ENCODE results near the gene RAP1GAP2. TPM values are rescaled to one million over a fixed set of nuclear protein-coding genes. Genes with fewer than 3 reads are reported as not detected.

Gene RAP1GAP2
- total RNA-seq, 3 donors from 2014 or later = 26.6 to 45.3 (median 43.3) TPM

GRCh38 chr17:3006801-3007200 lies 210.6 kb downstream of the RAP1GAP2 start:
- Histone ChIP-seq H3K36me3 (ENCODE audit: low read depth) (no peaks in the 10 kb centered on the region), H3K4me3 (no peak overlapping the region), H3K9me3 (no peaks in the 10 kb centered on the region), H3K4me1 (ENCODE audit: low read depth) (peaks cover 16% of the 10 kb centered on the region)
- DNase-seq (no peak), ATAC-seq (no peak)
- intact Hi-C loops (cut with DNase I, micrococcal nuclease) = no loop called here
- TF ChIP-seq, protein P1, sequence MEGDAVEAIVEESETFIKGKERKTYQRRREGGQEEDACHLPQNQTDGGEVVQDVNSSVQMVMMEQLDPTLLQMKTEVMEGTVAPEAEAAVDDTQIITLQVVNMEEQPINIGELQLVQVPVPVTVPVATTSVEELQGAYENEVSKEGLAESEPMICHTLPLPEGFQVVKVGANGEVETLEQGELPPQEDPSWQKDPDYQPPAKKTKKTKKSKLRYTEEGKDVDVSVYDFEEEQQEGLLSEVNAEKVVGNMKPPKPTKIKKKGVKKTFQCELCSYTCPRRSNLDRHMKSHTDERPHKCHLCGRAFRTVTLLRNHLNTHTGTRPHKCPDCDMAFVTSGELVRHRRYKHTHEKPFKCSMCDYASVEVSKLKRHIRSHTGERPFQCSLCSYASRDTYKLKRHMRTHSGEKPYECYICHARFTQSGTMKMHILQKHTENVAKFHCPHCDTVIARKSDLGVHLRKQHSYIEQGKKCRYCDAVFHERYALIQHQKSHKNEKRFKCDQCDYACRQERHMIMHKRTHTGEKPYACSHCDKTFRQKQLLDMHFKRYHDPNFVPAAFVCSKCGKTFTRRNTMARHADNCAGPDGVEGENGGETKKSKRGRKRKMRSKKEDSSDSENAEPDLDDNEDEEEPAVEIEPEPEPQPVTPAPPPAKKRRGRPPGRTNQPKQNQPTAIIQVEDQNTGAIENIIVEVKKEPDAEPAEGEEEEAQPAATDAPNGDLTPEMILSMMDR (IDR thresholded peaks at IDR 0.05) = no peak

DNA sequence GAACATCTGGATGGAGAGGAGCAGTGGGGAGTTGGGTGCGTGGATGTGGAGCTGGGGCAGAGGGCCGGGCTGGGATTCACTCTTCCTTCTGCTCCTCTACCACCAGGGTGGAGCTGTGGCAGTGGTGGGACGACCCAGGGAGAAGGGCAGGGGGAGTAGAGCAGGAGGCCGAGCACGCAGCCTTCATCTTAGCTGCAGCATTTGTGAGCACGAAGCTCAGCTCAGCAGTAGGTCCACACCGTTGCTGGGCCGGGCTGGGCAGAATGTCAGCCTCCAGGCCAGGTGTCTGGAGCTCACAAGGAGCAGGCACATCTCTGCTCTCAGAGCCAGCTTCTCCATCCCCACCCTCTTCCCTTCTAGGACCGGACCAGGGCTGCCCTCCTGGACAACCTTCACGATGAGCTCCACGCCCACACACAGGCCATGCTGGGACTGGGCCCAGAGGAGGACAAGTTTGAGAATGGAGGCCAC lies 211.4 kb downstream of the RAP1GAP2 start:
- Histone ChIP-seq H3K9me3 (no peaks in the 10 kb centered on the region), H3K4me1 (ENCODE audit: low read depth) (peaks cover 16% of the 10 kb centered on the region), H3K4me3 (no peak overlapping the region), H3K36me3 (ENCODE audit: low read depth) (no peaks in the 10 kb centered on the region)
- TF ChIP-seq, protein P1 (IDR thresholded peaks at IDR 0.05) = no peak
- intact Hi-C loops (cut with DNase I, micrococcal nuclease) = no loop called here
- peak in 1 of 3 donors; percentile 21 for DNase-seq
- no peak for ATAC-seq

GRCh38 chr17:3008336-3009288 lies 212.4 kb downstream of the RAP1GAP2 start:
- no peak for ATAC-seq
- intact Hi-C loops (cut with DNase I, micrococcal nuclease) = no loop called here
- TF ChIP-seq, protein P1 (IDR thresholded peaks at IDR 0.05) = no peak

DNA sequence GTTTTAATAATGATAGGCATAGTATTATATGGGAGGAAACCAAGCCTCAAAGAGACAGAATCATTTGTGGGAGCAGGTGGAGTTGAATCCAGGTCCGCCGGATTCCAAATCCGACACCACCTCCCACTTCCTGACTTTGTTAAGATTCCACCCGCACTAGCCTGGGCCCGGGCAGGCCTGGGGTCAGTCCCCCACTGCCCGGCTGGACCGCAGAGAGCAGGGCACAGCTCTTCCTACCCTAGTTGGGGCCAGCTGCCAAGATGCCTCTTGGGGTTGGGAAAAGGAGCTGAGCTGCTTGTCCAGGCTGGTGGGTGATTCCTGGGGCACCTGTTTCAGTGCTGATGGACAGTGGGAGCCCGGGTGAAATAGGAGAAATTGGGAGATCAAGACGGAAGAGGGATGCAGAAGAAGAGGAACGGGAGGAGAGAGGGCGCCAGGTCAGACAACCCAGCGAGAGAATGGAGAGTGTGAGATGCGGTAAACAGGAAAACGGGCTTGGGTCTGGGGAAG lies 213.2 kb downstream of the RAP1GAP2 start:
- no peak overlapping the region for H3K4me3 ChIP-seq
- no peaks in the 10 kb centered on the region for H3K36me3 ChIP-seq (ENCODE audit: low read depth)
- TF ChIP-seq, protein P1 (IDR thresholded peaks at IDR 0.05) = no peak
- intact Hi-C loops (cut with DNase I, micrococcal nuclease) = no loop called here
- DNase-seq (peak in 1 of 3 donors; percentile 10), ATAC-seq (no peak)
- H3K9me3 ChIP-seq = no peaks in the 10 kb centered on the region
- peaks cover 9% of the 10 kb centered on the region for H3K4me1 ChIP-seq (ENCODE audit: low read depth)

More at GRCh38 chr17:3008336-3009288, 212.4 kb downstream of the RAP1GAP2 start:
- Histone ChIP-seq H3K36me3 (ENCODE audit: low read depth) (no peaks in the 10 kb centered on the region), H3K4me3 (no peak overlapping the region), H3K9me3 (no peaks in the 10 kb centered on the region), H3K4me1 (ENCODE audit: low read depth) (peaks cover 16% of the 10 kb centered on the region)
- DNase-seq = peak in 1 of 3 donors; percentile 17

- H3K9me3 ChIP-seq = no peaks in the 10 kb centered on the region
- TF ChIP-seq, protein P1 (IDR thresholded peaks at IDR 0.05) = no peak
- intact Hi-C loops (cut with DNase I, micrococcal nuclease) = loop anchor here (5.0 to 10.0 kb wide), 3 partner anchors 165 to 187 kb away; no protein-coding TSS in a partner anchor
- ATAC-seq (no peak), DNase-seq (peak in 1 of 3 donors; percentile 22)
- H3K36me3 ChIP-seq (ENCODE audit: low read depth) = no peaks in the 10 kb centered on the region
- H3K4me3 ChIP-seq = no peak overlapping the region
- peaks cover 4% of the 10 kb centered on the region for H3K4me1 ChIP-seq (ENCODE audit: low read depth)
Measured at GRCh38 chr17:3011891-3012290, 215.7 kb downstream of the RAP1GAP2 start.

All from mucosa of descending colon (tissue), 3 donors.